ENCODE measurements around the gene NUB1.

GRCh38 chr7:151352512-151352911, 10.9 kb downstream of the NUB1 start:
- no peak for TF ChIP-seq CTCF (IDR thresholded peaks at IDR 0.05; ENCODE audit: low read length)
- no peak for TF ChIP-seq EZH2 (IDR thresholded peaks at IDR 0.05; ENCODE audit: borderline replicate concordance, low read length)
